ENCODE measurements around the gene PLAC9.
"Not testable (repeated sequence)": the region's sequence is repeated elsewhere in the genome, so short reads cannot be mapped to it uniquely, and the experiment has no call there.

PLAC9 gene, protein sequence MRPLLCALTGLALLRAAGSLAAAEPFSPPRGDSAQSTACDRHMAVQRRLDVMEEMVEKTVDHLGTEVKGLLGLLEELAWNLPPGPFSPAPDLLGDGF

GRCh38 chr10:80132299-80133139 lies at the start of gene PLAC9:
TSS of gene PLAC9 (plus strand) at chr10:80132730. CDS start at chr10:80132763, 33 bp downstream.
- TF ChIP-seq CTCF (IDR thresholded peaks at IDR 0.05; ENCODE audit: insufficient read depth, low read depth, low read length, missing control alignments), result no peak
- H3K4me3 ChIP-seq (ENCODE audit: low read length), result peak within 1 kb of the TSS; percentile 19
- DNase-seq (ENCODE audit: low read depth), result no peak

DNA sequence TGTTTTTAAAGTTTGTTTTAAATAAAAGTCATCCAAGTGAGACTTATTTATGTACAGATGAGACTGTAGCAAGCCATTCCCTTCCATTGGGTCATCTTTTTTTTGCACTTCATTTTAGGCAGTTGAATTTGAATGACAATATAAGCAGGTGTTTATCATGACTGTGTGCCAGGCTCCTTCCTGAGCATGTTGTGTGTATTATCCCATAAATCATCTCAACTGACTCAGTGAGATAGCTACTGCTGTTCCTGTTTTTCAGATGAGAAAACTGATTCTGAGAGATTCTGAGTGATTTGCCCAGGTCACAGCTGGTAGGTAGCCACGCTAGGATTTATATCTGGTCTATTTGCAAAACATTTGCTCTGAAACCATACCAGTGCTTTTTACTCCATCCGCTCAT lies 42.4 kb upstream of the PLAC9 start:
- no peak for DNase-seq (ENCODE audit: low read depth)
- no peak for TF ChIP-seq CTCF (IDR thresholded peaks at IDR 0.05; ENCODE audit: insufficient read depth, low read depth, low read length, missing control alignments)
- no peak overlapping the region for H3K4me3 ChIP-seq (ENCODE audit: low read length)

GRCh38 chr10:80094231-80094630 lies 38.3 kb upstream of the PLAC9 start:
- no peak for DNase-seq (ENCODE audit: low read depth)
- no peak for TF ChIP-seq CTCF (IDR thresholded peaks at IDR 0.05; ENCODE audit: insufficient read depth, low read depth, low read length, missing control alignments)
- no peak overlapping the region for H3K4me3 ChIP-seq (ENCODE audit: low read length)

DNA sequence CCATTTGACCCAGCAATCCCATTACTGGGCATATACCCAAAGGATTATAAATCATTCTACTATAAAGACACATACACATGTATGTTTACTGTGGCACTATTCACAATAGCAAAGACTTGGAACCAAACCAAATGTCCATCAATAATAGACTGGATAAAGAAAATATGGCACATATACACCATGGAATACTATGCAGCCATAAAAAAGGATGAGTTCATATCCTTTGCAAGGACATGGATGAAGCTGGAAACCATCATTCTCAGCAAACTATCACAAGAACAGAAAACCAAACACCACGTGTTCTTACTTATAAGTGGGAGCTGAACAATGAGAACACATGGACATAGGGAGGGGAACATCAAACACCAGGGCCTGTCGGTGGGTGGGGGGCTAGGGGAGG lies 34.3 kb upstream of the PLAC9 start:
- not testable (repeated sequence) for DNase-seq (ENCODE audit: low read depth)

DNA sequence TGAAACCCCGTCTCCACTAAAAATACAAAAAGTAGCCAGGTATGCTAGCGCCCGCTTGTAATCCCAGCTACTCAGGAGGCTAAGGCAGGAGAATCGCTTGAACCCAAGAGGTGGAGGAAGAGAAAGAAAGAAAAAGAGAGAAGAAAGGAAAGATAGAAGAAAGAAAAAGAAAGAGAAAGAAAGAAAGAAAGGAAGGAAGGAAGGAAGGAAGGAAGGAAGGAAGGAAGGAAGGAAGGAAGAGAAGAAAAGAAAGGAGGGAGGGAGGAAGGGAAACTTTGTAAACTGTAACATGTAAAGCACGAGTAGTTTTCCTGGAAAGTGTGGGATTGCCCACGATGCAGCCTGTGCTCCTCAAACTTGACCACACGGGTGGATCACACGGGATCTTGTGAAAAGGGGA lies 33.2 kb upstream of the PLAC9 start:
- H3K4me3 ChIP-seq (ENCODE audit: low read length); DNase-seq (ENCODE audit: low read depth): not testable (repeated sequence)

More for the DNA sequence above, 34.3 kb upstream of the PLAC9 start:
- not testable (repeated sequence) for H3K4me3 ChIP-seq (ENCODE audit: low read length)

GRCh38 chr10:80100116-80100515 lies 32.4 kb upstream of the PLAC9 start:
- H3K4me3 ChIP-seq (ENCODE audit: low read length), result no peak overlapping the region
- no peak for TF ChIP-seq CTCF (IDR thresholded peaks at IDR 0.05; ENCODE audit: insufficient read depth, low read depth, low read length, missing control alignments)
- DNase-seq (ENCODE audit: low read depth), result no peak

DNA sequence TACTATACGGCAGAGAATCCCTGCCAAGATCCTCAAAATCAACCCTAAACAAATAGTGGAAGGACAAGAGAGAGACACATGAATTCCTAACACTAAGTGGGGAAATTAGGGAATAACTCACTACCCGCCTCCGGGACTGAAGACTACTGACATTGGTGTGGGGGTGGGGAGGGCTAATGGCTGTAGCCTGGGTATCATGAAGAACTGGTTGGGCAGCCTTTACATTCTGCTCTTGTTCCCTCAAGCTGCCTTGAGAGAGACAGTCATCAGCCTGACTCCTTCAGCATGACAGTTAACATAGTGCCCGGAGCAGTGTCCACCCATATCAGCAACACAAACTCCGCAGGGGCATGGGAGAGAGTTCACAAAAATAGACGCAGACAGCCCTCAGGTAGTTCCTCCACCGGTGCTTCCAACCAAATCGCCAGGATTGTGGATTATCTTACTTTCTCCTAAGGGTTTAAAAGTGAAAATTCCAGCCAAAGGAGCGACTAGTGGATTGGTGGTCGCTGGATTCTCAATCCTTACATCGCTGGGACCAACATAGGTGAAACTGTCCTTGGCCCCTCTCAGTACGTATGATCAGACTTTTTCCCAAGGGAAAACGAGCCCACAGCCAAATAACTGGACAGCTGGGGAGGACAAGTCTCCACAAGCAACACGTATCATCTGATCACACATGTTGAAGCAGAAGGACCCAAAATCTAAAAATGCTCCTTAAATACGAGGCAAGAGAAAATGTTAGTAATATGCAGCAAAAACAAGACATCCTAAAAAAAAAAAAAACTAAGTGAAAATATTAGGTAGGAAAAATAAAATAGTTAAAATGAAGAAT lies 31.5 kb upstream of the PLAC9 start:
- H3K4me3 ChIP-seq (ENCODE audit: low read length), result no peak overlapping the region
- TF ChIP-seq CTCF (IDR thresholded peaks at IDR 0.05; ENCODE audit: insufficient read depth, low read depth, low read length, missing control alignments), result no peak
- DNase-seq (ENCODE audit: low read depth), result peak; percentile 94

Data from epithelial cell of esophagus (primary cell).